Measurements from ENCODE around the gene PRPS1L1.

GRCh38 chr7:18018296-18019215 is 9.1 kb downstream of the PRPS1L1 start:
- TF ChIP-seq POLR2A (IDR thresholded peaks at IDR 0.05; ENCODE audit: low read length) (no peak), GATA1 (IDR thresholded peaks at IDR 0.05; ENCODE audit: low read depth, low read length) (no peak)

All from erythroblast (primary cell).